Measurements from ENCODE around the gene KIF5C.

Gene KIF5C

DNA sequence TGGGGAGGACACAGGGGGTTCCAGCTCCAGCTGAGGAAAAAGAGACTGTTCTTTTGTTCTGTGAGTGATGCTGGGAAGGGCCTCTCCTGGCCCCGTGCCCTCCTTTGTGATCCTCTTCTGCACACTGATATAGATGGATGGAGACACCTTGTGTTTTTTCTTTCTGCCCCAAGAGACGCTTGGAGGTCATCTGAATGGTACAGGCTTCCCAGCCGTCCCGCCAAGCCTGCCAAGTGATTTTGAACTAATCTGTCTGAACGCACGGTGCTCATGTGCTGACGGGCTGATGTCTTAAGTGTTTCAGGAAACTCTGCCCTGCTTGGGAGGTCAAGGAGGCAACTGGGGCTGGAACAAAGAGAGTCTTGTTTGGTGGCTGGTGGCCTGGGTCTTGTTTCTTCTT lies 57.5 kb downstream of the KIF5C start:
- TF ChIP-seq, protein P1, sequence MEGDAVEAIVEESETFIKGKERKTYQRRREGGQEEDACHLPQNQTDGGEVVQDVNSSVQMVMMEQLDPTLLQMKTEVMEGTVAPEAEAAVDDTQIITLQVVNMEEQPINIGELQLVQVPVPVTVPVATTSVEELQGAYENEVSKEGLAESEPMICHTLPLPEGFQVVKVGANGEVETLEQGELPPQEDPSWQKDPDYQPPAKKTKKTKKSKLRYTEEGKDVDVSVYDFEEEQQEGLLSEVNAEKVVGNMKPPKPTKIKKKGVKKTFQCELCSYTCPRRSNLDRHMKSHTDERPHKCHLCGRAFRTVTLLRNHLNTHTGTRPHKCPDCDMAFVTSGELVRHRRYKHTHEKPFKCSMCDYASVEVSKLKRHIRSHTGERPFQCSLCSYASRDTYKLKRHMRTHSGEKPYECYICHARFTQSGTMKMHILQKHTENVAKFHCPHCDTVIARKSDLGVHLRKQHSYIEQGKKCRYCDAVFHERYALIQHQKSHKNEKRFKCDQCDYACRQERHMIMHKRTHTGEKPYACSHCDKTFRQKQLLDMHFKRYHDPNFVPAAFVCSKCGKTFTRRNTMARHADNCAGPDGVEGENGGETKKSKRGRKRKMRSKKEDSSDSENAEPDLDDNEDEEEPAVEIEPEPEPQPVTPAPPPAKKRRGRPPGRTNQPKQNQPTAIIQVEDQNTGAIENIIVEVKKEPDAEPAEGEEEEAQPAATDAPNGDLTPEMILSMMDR (IDR thresholded peaks at IDR 0.05; ENCODE audit: control extremely low read depth, extremely low read depth, low read depth, missing control alignments) = no peak
- CTCF ChIA-PET = interaction anchor here (1.0 kb wide), 1 partner anchor 12 kb away, joined by 4 read pairs; no protein-coding TSS in a partner anchor
- POLR2A ChIA-PET = no interaction called here
- no peak for DNase-seq (ENCODE audit: extremely low spot score)

DNA sequence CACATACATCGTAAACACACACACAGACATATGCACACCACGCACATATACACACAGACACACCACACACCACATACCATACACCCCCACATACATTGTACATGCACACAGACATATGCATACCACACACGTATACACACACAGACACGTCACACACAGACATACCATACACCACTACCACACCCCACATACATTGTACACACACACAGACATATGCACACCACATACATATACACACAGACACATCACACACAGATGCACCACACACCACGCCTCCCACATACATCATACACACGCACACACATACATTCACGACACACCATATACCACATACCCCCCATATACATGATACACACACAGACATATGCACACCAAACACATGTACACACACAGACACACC lies 58.4 kb downstream of the KIF5C start:
- POLR2A ChIA-PET = no interaction called here

DNA sequence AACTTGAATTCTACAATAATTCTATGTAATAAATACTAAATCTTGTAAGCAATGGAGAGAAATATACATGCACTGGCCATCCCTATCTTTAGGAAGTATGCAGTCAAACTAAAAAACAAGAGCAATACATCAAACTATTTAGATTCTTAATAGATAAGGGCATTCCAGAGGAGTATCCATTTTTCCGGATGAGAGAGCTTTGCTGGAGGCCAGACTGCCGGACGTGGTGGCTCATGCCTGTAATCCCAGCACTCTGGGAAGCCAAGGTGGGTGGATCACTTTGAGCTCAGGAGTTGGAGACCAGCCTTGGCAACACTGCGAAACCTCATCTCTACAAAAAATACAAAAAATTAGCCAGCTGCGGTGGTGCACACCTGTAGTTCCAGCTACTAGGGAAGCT lies 60.8 kb downstream of the KIF5C start:
- TF ChIP-seq, protein P1 (IDR thresholded peaks at IDR 0.05; ENCODE audit: control extremely low read depth, extremely low read depth, low read depth, missing control alignments) = no peak
- no peak for DNase-seq (ENCODE audit: extremely low spot score)
- CTCF ChIA-PET = interaction anchor here (1.0 to 2.1 kb wide), 5 partner anchors 8 to 1886 kb away, joined by 3 to 8 read pairs (median 3); no protein-coding TSS in a partner anchor

More for the DNA sequence above, 58.4 kb downstream of the KIF5C start:
- DNase-seq (ENCODE audit: extremely low spot score) = no peak
- TF ChIP-seq, protein P1 (IDR thresholded peaks at IDR 0.05; ENCODE audit: control extremely low read depth, extremely low read depth, low read depth, missing control alignments) = no peak
- CTCF ChIA-PET = no interaction called here

DNA sequence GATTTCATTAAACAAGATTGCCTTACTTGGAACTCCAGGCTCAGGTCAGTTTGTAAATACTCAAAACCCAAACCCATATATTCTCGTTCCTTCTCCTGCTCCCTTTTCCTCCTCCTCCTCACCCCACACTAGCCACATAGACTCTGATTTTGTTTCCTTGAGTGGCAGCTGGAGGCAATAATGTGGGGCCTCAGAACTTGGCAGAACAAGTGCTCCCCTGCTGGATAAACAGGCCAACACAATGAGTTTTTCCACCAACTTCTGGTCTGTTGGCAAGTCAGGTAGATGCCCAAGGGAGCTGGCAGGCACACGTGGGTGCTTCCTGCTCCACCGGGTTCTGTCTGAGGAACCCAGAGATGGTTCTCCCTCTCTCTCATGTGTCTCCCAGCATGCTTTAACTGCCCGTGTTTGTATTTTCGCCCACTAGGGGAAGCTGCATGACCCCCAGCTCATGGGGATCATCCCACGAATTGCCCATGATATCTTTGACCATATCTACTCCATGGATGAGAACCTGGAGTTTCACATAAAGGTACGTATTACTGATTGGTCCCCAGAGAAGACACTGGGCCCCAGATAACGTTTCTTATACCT lies 61.9 kb downstream of the KIF5C start:
- TF ChIP-seq, protein P1 (IDR thresholded peaks at IDR 0.05; ENCODE audit: control extremely low read depth, extremely low read depth, low read depth, missing control alignments) = no peak
- ChIA-PET CTCF (interaction anchor here (1.1 to 2.1 kb wide), 6 partner anchors 9 to 51 kb away, joined by 3 to 8 read pairs (median 4); no protein-coding TSS in a partner anchor), POLR2A (no interaction called here)
- DNase-seq (ENCODE audit: extremely low spot score) = no peak

More for the DNA sequence above, 60.8 kb downstream of the KIF5C start:
- POLR2A ChIA-PET = no interaction called here

DNA sequence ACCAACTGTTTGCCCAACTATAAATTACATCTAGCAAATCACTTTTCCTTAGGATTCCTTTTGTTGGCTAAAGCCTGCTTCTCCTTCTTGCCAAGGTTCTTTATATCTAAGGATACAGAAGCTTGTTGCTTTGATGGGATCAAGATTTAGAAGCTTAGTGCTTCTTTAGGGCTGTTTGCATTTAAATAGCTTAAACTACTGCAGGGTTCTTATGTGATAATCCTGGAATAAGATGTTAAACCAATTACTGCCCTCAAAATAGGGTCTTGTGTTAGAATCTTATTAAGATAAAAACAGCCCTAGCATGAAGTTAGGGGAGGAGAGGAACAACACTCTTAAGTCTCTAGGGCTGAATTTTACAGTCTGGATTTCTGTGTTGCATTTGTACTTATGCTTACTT lies 64.2 kb downstream of the KIF5C start:
- POLR2A ChIA-PET = no interaction called here
- TF ChIP-seq, protein P1 (IDR thresholded peaks at IDR 0.05; ENCODE audit: control extremely low read depth, extremely low read depth, low read depth, missing control alignments) = no peak
- CTCF ChIA-PET = interaction anchor here (1.9 kb wide), 1 partner anchor 16 kb away, joined by 4 read pairs; no protein-coding TSS in a partner anchor
- no peak for DNase-seq (ENCODE audit: extremely low spot score)

DNA sequence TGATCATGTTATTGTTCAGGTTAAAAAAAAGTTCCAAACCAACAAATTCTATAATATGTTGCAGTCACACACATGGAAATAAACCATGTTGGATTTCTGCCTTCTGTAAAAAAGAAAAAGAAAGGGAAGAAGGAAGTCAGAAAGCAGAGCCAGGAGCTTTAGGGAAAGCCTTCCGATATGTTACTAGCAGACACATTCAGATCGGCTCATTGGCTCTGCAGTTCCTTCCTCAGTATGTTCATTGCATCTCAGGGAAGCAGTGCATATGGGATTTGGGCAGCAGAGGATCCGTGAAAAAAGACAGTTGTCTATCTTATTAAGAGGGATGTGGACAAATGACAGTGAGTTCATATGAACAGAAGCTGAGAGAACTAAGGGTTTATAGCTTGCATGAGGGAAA lies 68.1 kb downstream of the KIF5C start:
- no peak for DNase-seq (ENCODE audit: extremely low spot score)
- CTCF ChIA-PET = interaction anchor here (0.8 kb wide), 1 partner anchor 31 kb away, joined by 3 read pairs; no protein-coding TSS in a partner anchor
- TF ChIP-seq, protein P1 (IDR thresholded peaks at IDR 0.05; ENCODE audit: control extremely low read depth, extremely low read depth, low read depth, missing control alignments) = no peak
- POLR2A ChIA-PET = no interaction called here
